Epithelial cell of proximal tubule (primary cell): Measurements from ENCODE around the gene CCDC174. TPM values are rescaled to one million over a fixed set of nuclear protein-coding genes. Genes with fewer than 3 reads are reported as not detected.

Source experiments
- DNase-seq: peaks from one replicate; pipeline ENCODE4 v3.0.0-alpha.2; 2011; ENCODE audit warnings: low read depth
- H3K4me3 ChIP-seq: 2 replicates; pipeline ENCODE4 v1.5.1; 2011; ENCODE audit warnings: low read depth, mild to moderate bottlenecking, low read length
- total RNA-seq: library from RNA; depleted of rRNA; stranded (reverse); fragments of >200 nt; gene quantifications from 2 replicates; pipeline ENCODE4 v1.2.3, GENCODE V29; 2015
- TF ChIP-seq, protein P1 (sequence below): conservative IDR thresholded peaks from 2 replicates; pipeline ENCODE4 v1.5.1; 2012; ENCODE audit warnings: low read depth, mild to moderate bottlenecking, low read length

The CCDC174 gene
- 5.2 and 8.0 TPM in 2 replicates for total RNA-seq

DNA sequence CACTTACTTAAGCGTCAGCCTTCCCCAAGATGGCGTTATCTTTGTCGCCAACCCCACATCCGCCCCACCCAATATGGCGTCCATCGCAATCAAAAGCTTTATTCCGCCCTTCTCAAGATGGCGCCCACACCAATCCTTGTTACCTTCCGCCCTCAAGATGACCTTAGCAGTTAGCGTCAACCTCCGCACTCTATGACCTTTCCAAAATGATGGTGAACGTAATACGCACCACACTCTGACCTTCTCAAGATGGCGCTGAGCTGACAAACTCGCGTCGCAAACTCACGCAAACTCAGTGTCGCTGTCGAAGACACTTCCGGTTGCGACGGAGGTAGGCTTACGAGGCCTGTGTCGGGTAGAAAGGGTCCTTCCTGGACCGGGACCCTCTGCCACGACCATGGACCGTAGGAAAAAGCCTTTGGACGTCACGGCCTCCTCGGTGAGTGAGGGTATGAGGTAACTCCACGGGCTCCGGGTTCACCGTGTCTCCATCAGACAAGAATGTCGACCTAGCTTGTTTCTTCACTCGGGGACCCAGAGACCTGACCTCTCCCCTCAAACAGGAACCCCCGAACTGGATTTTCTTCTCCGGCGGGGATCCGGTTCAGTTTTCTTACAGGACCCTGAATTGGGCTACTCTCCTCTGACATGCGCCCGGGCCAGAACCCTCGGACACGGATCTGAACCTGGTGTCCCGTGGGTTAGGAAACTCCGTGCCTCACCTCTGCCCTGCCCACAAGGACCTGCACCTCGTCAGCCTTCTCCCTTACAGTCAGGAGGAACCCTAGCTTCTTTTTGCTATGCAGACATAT lies at the start of gene CCDC174:
TSS of gene CCDC174 (plus strand) at position 323 of the 812 bp plus-strand sequence. CDS start at position 398, 75 bp downstream.
- TF ChIP-seq, protein P1, sequence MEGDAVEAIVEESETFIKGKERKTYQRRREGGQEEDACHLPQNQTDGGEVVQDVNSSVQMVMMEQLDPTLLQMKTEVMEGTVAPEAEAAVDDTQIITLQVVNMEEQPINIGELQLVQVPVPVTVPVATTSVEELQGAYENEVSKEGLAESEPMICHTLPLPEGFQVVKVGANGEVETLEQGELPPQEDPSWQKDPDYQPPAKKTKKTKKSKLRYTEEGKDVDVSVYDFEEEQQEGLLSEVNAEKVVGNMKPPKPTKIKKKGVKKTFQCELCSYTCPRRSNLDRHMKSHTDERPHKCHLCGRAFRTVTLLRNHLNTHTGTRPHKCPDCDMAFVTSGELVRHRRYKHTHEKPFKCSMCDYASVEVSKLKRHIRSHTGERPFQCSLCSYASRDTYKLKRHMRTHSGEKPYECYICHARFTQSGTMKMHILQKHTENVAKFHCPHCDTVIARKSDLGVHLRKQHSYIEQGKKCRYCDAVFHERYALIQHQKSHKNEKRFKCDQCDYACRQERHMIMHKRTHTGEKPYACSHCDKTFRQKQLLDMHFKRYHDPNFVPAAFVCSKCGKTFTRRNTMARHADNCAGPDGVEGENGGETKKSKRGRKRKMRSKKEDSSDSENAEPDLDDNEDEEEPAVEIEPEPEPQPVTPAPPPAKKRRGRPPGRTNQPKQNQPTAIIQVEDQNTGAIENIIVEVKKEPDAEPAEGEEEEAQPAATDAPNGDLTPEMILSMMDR = no peak
- peak within 1 kb of the TSS; percentile 65 for H3K4me3 ChIP-seq
- peak; percentile 97 for DNase-seq

DNA sequence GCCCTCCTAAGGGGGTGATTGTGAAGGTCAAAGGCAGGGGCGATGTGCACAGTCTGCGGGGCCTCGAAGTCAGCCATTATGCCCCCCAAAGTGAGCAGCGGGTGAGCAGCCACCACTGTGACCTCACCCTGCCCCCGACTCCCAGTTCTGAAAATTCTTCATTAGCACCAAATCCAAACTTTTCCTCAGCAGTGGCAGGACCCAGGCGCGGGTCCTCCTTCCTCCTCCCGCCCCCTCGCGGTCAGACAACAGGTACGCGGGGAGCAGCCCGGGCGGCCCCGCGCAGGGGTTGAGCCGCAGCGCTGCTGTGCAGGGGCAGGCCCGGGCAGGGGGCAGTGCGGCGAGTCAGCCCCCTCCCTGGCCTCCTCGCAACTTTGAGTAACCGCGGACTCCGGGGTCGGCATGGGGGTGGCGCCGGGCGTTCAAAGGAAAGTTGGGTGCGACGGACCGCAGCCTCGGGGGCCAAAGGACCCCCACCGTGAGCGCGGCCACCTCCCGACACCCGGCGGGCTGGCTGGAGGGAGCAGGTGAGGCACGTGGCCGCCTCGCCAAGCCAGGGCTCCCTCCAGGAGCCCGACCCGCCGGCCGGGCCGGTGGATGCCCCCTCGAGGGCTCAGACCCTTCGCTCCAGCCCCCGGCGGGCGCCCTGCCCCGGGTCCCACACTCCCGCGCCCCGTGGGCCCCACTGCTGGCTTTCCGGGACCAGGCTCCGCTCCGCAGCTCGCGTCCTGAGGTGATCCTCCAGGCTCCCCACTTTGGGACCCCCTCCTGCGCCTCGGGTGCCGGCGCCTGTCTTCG lies 49.4 kb upstream of the CCDC174 start:
- peak overlapping the region; percentile 21 for H3K4me3 ChIP-seq
- TF ChIP-seq, protein P1 = peak; percentile 27
- DNase-seq = no peak

DNA sequence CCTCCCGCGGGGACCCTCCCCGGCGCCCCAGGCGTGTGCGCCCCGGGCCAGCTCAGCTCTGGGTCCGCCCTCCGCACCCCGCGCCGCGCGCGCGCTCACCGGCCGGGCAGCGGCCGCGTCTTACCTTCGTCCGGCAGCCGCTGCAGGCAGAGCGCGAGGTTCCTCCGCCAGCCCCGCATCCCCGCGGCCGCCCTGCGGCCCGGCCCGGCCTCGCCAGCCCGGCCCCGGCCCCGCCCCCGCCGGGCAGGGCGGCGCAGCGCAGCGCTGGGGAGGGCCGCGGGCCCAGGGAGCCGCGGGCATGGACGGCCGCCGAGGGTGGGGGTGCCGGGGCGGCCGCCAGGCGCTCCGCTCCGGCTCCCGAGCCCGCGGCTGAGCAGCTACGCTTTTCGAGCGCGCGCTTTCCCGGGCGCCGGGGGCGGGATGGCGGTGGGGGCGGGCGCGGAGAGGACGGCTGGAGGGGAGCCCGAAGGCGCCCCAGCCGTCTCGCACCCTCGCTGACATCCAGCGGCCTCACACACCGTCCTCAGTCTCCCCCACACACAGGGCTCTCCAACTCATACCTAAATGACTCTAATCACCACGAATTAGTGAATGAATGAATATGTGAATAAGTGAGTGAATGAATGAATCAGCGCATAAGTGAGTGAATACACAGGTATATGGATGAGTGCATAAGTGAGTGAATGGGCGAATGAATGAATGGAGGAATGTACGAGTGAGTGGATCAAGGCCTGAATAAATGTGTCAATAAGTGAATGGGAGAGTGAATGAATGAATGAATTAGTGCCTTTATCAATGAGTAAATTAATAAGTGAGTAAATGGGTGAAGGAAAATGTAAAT lies 48.5 kb upstream of the CCDC174 start:
- TF ChIP-seq, protein P1 = no peak
- no peak for DNase-seq
- peak overlapping the region; percentile 21 for H3K4me3 ChIP-seq

DNA sequence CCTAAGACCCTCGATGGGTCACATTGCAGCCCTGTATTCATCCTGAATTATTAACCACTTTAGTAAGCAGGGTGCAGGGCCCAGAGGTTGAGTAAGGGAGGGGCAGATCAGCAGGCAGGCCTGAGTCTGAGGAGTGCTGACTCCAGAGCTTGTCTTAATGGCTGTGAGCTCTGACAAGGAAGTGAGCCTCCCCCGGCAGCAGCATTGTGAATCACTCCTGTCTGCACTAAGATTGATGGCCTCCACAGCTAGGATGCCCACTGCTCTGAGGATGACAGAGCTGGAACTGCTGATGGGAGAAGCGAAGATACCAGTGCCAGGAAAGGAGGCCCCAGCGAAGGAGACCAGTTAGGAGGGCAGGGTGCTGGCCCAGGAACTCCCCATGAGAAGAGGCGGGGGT lies 46.5 kb upstream of the CCDC174 start:
- TF ChIP-seq, protein P1 = no peak

DNA sequence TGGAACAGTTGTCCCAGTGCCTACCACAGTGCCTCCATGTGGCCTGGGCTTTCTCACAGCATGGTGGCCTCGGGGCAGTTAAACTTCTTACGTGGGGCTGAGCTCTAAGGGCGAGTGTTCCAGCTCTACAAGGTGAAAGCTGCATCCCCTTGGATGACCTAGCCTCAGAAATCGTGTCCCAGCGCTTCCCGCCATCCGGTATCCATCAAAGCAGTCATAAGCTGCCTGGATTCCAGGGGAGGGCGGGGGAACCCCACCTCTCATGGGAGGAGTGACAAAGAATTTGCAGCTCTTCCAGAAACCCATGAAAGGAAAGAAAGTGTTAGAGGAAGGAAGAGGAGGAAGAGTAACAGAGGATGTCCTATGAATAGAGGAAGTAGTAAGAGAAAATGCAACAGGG lies 45.8 kb upstream of the CCDC174 start:
- no peak for DNase-seq
- TF ChIP-seq, protein P1 = no peak
- no peak overlapping the region for H3K4me3 ChIP-seq

More for the DNA sequence above, 46.5 kb upstream of the CCDC174 start:
- no peak overlapping the region for H3K4me3 ChIP-seq
- no peak for DNase-seq

DNA sequence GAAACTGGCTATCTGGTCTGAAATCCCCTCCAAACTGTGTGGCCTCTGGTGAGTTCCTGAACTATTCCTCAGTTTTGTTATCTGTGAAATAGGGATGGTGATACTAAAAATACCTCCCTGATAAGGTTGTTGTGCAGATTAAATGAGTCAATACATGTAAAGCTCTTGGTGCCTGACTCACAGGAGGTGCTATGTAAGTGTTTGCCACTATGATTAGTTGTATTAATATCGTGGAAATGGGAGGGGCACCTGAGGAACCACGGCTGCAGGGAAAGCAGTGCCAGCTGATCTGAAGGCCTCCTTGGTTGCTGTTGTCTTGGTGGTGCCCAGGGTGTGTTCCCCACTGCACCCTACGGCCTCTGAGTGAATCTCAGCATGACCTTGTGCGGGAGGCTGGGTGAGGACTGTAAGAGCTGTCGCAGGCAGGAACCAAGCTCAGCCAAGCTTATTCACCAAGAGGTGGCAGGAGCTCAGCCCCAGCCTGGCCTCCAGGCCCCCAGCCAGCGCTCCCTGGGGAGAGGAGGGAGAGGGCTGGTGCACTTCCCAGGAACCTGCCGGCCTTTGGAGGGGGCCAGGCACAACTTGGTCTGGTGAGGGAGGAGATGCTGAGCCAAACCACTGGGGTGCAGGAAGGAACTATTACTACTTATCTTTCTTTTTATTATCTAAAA lies 44.8 kb upstream of the CCDC174 start:
- no peak for DNase-seq
- H3K4me3 ChIP-seq = no peak overlapping the region
- TF ChIP-seq, protein P1 = no peak
